ENCODE data around the gene ANO1.

- TF ChIP-seq POLR2A (IDR thresholded peaks at IDR 0.05) (no peak), CTCF (IDR thresholded peaks at IDR 0.05) (no peak)
These were observed 49.7 kb downstream of the ANO1 start for GRCh38 chr11:70127653-70128434.
